Activated CD8-positive, alpha-beta memory T cell treated with anti-CD3 and anti-CD28 coated beads, Interleukin-2, amount 50 U/mL, for 48 hours (primary cell): ENCODE measurements around the gene MYCN.
"Not testable (repeated sequence)": the region's sequence is repeated elsewhere in the genome, so short reads cannot be mapped to it uniquely, and the experiment has no call there.

Experiments used
- DNase-seq: peaks from one replicate; pipeline ENCODE4 v3.0.0-alpha.2; 2020

Gene MYCN

GRCh38 chr2:15908371-15908770, 32.0 kb upstream of the MYCN start:
- no peak for DNase-seq

- no peak for DNase-seq
Observed at GRCh38 chr2:15909157-15909556, 31.2 kb upstream of the MYCN start.

GRCh38 chr2:15909736-15910135, 30.6 kb upstream of the MYCN start:
- DNase-seq = no peak

GRCh38 chr2:15911270-15911669, 29.1 kb upstream of the MYCN start:
- not testable (repeated sequence) for DNase-seq

- DNase-seq = no peak
Observed at GRCh38 chr2:15911686-15912085, 28.7 kb upstream of the MYCN start.

GRCh38 chr2:15912203-15912602, 28.1 kb upstream of the MYCN start:
- no peak for DNase-seq

- no peak for DNase-seq
Observed at GRCh38 chr2:15913146-15913545, 27.2 kb upstream of the MYCN start.

- no peak for DNase-seq
Observed at GRCh38 chr2:15914596-15915385, 25.6 kb upstream of the MYCN start.

- DNase-seq = not testable (repeated sequence)
Observed at GRCh38 chr2:15915546-15915945, 24.8 kb upstream of the MYCN start.

- no peak for DNase-seq
Observed at GRCh38 chr2:15916336-15916735, 24.0 kb upstream of the MYCN start.

GRCh38 chr2:15918761-15919356, 21.5 kb upstream of the MYCN start:
- DNase-seq = no peak

- no peak for DNase-seq
Observed at GRCh38 chr2:15919716-15920434, 20.5 kb upstream of the MYCN start.

- DNase-seq = no peak
Observed at GRCh38 chr2:15920696-15921095, 19.7 kb upstream of the MYCN start.

- DNase-seq = no peak
Observed at GRCh38 chr2:15923597-15923996, 16.8 kb upstream of the MYCN start.

GRCh38 chr2:15925819-15926218, 14.5 kb upstream of the MYCN start:
- no peak for DNase-seq

- no peak for DNase-seq
Observed at GRCh38 chr2:15926252-15926651, 14.1 kb upstream of the MYCN start.

- no peak for DNase-seq
Observed at GRCh38 chr2:15927551-15928218, 12.7 kb upstream of the MYCN start.

GRCh38 chr2:15929008-15929407, 11.3 kb upstream of the MYCN start:
- not testable (repeated sequence) for DNase-seq

- no peak for DNase-seq
Observed at GRCh38 chr2:15929861-15930260, 10.5 kb upstream of the MYCN start.

GRCh38 chr2:15930589-15931318, 9.6 kb upstream of the MYCN start:
- DNase-seq = no peak

- DNase-seq = no peak
Observed at GRCh38 chr2:15931319-15931890, 8.9 kb upstream of the MYCN start.

- DNase-seq = no peak
Observed at GRCh38 chr2:15931950-15932349, 8.4 kb upstream of the MYCN start.
